HG03571 (cell line): ENCODE results near the gene COLGALT1.
"Not testable (repeated sequence)": the region's sequence is repeated elsewhere in the genome, so short reads cannot be mapped to it uniquely, and the experiment has no call there.

Source experiments
- ATAC-seq: cut with Tn5 transposase; IDR thresholded peaks from one replicate; pipeline ENCODE4 v1.9.1; 2021; ENCODE audit not compliant: unreplicated experiment

COLGALT1 gene

DNA sequence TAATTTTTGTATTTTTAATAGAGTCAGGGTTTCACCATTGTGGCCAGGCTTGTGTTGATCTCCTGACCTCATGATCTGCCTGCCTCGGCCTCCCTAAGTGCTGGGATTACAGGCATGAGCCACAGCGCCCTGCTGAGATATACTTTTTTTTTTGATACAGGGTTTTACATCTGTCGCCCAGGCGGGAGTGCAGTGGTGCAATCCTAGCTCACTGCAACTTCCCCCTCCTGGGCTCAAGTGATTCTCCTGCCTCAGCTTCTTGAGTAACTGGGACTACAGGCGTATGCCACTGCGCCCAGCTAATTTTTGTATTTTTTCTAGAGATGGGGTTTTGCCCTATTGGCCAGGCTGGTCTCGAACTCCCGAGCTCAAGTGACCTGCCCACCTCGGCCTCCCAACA, 2.0 kb downstream of the COLGALT1 start:
- no peak for ATAC-seq

DNA sequence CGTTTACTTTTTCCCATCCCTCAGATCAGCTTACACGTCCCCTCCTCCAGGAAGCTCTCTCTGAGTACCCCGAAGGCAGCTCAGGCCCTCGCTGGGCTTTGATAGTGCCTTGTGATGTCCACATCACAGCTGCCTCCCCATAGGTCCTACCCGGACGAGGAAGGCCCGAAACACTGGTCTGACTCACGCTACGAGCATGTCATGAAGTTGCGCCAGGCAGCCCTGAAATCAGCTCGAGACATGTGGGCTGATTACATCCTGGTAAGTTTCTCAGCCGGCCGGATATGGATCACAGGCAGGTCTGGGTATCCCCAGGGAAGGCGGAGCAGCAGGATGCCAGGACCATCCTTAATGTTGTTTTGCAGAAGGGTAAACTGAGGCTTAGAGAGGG, 4.8 kb downstream of the COLGALT1 start:
- no peak for ATAC-seq

DNA sequence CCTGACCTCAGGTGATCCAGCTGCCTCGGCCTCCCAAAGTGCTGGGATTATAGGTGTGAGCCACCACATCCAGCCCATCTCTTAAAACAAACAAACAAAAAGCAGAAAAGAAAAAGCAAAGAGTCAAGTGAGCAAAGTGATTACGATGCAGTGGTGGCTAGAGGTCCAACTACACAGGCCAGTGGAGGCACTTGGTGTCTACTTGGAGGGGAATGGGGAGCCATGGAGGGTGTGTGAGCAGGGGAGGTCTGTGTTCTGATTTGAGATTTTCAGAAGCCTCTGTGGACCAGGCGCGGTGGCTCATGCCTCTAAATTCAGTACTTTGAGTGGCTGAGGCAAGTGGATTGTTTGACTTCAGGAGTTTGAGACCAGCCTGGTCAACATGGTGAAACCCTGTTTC, 6.6 kb downstream of the COLGALT1 start:
- ATAC-seq = no peak

DNA sequence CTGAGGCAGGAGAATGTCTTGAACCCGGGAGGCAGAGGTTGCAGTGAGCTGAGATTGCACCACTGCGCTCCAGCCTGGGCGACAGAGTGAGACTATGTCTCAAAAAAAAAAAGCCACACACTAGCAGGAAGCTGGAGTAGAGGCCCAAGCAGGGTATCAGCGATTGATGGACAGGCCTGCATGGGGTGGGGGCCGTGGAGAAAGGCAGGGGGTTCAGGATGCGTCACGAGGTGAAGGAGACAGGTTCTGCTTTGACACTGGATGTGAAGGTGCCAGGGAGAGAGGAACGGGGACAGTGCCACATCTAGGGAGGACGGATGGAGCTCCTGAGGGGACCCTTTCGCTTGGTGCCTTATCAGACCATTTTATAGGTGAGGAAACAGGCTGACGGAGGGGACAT, 7.1 kb downstream of the COLGALT1 start:
- no peak for ATAC-seq

DNA sequence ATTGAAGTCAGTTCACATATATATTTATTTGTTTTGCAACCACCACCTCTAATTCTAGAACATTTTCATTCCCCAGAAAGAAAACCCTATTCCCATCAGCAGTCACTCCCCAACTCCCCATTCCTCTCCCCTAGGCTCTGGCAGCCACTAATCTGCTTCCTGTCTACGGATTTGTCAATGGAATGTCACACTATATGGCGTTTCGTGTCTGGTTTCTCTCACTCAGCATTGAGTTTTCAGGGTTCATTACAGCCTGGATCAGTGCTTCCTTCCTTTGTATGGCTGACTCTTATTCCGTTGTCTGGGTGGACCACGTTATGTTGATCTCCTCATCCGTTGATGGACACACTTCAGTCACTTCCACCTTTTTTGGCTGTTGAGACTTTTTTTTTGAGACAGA, 9.3 kb downstream of the COLGALT1 start:
- no peak for ATAC-seq

DNA sequence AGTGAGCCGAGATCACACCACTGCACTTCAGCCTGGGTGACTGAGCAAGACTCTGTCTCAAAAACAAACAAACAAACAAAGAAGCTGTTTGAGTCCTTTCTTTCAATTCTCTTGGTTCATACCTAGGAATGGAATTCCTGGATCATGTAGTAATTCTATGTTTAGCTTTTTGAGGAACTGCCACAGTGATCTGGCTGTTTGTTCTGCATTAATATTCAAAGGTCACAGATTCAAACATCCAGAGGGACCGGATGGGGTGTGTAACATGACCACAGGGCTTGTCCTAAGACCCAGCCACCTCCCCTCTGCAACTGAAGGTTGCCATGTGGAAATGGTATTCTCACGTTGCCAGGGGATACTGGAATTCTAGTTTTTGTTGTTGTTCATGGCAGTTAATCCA, 10.2 kb downstream of the COLGALT1 start:
- no peak for ATAC-seq

DNA sequence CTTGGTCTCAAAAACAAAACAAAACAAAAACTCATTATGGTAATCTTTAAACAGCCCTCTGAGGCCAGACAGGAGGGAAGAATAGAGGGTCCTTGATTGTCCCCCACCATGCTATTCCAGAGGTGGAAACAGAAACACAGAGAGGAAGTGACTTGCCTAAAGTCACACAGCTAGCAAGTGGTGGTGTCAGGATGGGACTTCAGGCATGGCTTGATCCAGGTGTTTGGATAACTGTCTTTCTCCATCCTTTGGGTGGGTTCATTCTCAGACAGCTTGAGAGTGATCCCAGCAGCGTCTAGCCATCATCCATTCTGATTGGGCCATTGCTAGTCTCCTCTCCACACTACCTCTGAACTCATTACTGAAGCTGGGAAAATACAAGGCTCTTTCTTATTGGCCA, 12.5 kb downstream of the COLGALT1 start:
- no peak for ATAC-seq

DNA sequence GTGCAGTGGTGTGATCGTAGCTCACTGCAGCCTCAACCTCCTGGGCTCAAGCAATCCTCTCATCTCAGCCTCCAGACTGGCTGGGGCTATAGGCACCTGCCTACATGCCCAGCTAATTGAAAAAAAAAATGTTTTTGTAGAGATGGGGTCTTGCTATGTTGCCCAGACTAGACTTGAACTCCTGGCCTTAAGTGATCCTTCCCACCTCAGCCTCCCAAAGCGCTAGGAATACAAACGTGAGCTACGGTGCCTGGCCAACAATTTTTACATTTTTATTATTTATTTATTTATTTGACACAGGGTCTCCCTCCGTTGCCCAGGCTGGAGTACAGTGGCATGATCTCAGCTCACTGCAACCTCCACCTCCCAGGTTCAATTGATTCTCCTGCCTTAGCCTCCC, 14.8 kb downstream of the COLGALT1 start:
- not testable (repeated sequence) for ATAC-seq

DNA sequence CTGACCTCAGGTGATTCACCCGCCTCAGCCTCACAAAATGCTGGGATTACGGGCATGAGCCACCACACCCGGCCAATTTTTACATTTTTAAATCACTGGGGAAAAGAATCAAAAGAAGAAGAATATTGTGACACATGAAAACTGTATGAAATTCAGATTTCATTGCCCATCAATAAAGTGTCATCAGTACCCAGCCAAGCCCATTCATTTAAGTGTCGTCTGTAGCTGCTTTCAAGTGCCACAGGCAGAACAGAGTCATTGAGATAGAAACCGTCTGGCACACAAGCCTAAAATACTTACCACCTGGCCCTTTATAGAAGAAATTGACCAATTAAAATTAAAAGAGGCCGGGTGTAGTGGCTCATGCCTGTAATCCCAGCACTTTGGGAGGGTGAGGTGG, 15.3 kb downstream of the COLGALT1 start:
- ATAC-seq = no peak

DNA sequence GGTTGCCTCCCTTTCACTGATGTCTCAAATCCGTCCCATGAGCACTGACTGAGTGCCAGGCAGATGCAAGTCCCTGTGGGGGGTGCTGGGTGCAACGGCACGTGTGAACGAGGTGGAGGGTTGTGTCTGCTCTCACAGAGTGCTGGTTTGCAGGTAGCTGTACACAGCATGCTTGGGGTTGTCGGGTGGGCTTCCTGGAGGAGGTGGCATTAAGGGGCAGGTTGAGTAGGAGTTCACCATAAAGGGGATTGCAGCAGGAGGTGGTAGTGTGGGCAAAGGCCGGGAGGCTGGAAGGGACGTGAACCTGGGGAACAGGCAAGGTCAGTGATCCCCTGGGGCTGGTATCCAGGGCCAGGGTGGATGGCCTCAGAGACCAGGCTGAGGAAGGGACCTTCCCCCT, 17.2 kb downstream of the COLGALT1 start:
- no peak for ATAC-seq

DNA sequence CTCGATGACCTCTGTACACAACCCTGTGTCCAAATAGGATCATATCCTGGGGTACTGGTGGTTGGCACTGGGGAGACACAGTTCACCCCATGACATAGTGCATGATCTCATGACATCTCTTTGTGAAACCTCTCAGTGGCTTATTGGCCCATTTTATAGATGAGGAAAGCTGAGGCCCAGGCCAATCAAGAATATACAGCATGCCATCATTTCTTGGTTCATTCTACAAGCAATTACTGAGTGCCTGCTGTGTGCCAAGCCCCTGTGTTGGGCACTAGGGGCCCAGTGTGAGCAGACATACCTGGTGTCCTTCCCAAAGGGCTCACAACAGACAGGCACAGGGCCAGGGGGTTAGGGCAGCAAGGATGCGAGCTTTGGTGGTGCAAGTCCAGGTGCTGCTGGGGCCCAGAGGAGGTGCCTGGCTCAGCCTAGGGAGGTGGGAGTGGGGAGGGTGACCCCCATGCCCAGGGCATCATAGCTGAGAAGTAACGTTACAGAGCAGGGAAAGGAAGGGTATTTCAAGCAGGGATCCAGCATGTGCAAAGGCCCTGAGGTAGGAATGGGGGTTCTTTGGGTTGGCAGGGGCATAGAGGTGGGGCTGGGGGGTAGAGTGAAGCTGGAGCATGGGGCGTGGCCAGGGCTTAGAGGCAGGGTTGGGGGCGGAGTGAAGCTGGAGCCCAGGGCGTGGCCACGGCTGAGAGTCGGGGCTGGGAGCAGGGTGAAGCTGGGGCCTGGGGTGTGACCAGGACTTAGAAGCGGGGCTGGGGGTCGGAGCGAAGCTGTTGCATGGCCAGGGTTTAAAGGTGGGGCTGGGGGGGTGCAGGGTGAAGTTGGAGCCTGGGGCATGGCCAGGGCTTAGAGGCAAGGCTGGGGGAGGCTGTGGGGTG, 20.7 kb downstream of the COLGALT1 start:
- no peak for ATAC-seq

DNA sequence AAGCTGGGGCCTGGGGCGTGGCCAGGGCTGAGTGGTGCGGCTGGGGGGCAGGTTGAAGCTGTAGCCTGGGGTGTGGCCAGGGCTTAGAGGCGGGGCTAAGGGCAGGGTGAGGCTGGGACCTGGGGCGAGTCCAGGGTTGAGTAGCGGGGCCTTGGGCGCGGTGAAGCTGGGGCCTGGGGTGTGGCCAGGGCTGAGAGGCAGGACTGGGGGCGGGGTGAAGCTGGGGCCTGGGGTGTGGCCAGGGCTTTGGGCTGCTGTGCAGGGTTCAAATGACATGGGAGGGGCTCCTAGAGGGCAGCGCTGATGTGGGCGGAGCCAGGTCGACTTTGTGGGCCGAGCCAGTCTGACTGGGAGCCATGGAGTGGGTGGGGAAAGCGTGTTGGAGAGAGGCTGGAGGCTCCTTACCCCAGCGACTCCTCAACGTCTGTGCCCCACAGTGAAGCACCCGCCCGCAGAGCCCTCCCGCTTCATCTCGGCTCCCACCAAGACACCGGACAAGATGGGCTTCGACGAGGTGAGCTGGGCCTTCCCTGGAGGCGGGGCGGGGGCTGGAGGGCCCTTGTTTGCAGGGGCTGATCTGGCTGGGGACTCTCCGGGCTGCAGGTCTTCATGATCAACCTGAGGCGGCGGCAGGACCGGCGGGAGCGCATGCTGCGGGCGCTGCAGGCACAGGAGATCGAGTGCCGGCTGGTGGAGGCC, 21.5 kb downstream of the COLGALT1 start:
- no peak for ATAC-seq

DNA sequence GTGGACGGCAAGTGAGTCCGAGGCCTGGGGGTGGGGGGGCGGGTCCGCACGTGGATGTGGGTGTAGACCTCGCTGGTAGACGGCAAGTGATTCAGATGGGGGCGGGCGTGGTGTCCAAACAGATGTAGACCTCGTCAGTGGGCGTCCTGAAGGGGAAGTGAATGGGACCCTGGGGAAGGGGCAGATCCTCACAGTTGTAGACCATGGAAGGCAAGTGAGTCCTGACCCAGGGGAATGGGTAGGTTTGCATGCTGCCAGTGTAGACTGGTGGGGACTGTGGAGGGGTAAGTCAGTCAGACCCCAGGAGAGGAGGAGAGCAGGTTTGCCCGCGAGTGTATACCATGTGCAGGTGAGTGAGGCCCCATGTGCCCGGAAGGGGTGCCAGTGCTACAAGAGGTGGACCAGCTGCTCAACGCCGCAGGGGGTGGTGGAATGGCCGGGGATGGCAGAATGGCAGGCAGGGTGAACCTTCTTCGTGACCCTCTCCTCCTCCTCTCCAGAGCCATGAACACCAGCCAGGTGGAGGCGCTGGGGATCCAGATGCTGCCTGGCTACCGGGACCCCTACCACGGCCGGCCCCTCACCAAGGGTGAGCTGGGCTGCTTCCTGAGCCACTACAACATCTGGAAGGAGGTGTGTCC, 22.1 kb downstream of the COLGALT1 start:
- no peak for ATAC-seq

DNA sequence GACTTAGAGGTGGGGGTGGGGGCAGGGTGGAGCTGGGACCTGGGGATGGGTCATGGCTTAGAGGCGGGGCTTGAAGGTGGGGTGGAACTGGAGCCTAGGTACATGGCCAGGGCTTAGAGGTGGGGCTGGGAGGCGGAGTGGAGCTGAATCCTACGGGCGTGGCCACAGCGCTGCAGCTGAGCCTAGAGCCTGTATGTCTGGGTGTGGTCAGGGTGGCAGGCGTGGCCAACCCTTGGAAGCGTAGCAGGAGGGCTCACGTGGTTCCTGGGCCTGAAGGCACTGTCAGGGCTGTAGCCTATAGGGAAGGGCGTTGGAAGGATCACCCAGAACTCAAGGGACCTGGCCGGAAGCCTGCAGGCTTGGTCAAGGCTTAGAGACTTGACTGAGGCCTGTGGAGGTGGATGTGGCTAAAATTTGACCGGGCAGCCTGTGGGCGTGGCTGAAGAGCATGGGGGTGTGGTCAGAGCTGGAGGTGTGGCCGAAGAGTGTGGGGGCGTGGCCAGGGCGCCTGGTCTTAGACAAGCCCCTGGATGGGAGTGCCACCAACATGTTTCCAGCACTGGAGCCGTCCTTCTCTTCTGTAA, 24.3 kb downstream of the COLGALT1 start:
- no peak for ATAC-seq

DNA sequence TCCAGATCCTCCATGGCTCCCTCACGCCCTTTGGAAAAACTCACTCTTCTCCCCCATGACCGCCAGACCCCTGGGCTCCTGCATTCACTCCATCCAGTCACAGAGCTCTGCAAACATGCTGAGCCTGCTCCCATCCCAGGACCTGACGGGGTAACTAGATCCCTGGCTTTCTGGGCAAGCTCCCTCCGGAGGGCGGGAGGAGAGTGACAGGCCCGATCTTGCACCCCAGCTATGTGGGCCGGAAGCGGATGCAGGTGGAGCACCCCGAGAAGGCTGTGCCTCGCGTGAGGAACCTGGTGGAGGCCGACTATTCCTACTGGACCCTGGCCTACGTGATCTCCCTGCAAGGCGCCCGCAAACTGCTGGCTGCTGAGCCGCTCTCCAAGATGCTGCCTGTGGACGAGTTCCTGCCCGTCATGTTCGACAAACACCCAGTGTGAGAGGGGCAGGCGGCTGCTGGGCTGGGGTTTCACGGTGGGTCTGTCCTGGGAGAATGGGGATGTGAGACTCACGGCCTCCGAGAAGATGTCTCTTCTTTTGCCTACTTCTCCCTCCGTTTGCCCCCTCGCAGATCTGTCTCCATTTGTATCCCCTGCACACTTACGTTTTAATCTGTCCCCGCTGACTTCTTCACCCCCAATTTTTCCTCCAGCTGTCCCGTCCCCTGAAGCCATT, 25.2 kb downstream of the COLGALT1 start:
- ATAC-seq = no peak

DNA sequence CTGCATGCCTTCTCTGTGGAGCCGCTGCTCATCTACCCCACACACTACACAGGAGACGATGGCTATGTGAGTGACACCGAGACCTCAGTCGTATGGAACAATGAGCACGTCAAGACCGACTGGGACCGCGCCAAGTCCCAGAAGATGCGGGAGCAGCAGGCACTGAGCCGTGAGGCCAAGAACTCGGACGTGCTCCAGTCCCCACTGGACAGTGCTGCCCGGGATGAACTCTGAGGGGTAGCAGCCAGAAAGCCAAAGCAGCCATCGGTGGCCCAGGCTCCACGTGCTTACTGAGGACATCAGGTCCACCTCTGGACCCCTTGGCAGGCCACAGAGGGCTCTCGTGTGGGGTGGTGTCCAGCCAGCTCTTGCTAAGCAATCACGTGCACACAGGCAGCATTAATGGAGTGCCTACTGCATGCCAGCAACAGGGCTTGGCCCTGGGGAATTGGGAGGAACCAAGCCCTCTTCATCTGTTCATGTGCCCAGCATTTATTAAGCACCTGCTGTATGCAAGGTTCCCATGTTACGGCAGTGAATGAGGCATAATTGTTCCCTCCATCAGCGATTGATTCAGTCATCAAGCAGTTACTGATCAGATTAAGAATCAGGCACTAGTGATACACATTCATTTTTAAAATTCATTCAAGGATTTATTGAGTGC, 25.9 kb downstream of the COLGALT1 start:
- no peak for ATAC-seq

DNA sequence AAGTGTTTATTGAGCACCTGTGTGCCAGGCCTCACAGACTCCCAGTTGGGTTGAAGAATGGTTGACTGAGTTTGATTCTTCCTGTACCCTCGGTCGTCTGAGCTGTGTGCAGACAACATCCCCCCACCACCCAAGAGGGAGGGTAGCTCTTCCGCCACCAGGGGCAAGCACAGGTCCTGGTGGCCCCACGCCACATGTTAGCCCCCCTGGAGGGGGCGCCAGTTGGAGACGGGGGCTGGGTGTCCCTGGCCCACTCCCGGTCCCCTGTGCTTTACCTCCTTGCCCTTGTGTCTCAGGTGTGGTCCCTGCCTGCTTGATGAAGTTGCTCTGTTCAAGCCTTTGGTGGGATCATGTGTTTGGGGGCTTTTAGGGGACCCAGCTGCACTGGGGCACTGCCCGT, 27.2 kb downstream of the COLGALT1 start:
- ATAC-seq = no peak

DNA sequence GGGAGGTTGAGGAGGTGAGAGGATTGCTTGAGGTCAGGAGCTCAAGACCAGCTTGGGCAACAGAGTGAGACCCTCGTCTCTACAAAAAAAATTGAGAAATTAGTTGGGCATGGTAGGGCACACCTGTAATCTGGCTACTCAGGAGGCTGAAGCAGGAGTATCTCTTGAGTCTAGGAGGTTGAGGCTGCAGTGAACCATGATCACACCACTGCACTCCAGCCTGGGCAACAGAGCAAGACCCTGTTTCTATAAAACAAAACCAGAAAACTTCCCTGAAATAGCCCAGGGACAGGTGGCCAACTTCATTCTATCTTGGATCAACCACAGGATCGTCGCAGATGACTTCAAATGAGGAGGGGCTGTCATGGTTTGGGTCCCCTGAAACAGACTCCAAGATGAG, 28.7 kb downstream of the COLGALT1 start:
- ATAC-seq = no peak

DNA sequence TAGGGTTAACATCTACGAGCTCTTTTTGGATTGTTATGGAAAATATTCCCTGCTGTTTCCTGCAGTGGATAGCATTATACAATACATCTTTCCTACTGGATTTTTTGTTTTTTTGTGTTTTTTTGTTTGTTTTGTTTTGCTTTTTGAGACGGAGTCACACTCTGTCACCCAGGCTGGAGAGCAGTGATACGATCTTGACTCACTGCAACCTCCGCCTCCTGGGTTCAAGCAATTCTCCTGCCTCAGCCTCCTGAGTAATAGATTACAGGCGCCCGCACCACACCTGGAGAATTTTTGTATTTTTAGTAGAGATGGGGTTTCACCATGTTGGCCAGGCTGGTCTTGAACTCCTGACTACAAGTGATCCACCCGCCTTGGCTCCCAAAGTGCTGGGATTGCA, 29.9 kb downstream of the COLGALT1 start:
- not testable (repeated sequence) for ATAC-seq

DNA sequence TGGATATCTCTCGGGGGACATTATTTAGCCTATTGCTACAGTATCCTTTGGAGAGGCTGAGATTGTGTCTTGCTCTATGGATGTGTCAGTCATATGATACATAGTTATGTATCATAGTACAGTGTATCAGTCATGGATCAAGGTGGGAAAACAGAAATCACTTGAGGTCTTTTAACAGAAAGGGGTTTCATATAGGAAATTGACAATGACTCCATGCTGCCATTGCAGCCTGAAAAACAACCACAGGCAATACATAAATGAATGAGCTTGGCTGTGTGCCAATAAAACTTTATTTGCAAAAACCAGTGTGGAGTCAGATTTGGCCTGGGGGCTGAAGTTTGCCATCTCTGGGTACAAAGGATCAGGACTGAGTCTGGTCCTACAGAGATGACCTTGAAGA, 35.4 kb downstream of the COLGALT1 start:
- no peak for ATAC-seq

DNA sequence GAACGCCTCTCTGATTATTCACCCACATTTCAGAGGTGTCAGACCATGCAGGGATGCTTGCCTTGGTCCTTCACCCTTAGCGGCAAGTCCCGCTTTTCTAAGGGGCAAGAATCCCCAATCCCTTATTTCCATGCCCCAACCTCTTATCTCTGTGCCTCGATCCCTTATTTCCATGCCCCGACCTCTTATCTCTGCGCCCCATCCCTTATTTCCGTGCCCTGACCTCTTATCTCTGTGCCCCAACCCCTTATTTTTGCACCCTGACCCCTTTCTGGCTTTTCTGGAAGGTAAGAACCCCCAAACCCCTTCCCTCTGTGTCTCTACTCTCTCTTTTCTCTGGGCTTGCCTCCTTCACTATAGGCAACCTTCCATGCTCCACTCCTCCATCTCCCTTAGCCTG, 38.8 kb downstream of the COLGALT1 start:
- not testable (repeated sequence) for ATAC-seq
